Nephron progenitor cell (in vitro differentiated cells): ENCODE measurements around the gene OAF.

Experiments
- DNase-seq: peaks from one replicate; pipeline ENCODE4 v3.0.0; 2021
- H3K27ac Mint-ChIP-seq: 2 replicates; pipeline ENCODE4 v1.8.0; 2021; ENCODE audit warnings: mild to moderate bottlenecking, moderate library complexity, mixed read lengths
- H3K27me3 Mint-ChIP-seq: 2 replicates; pipeline ENCODE4 v1.8.0; 2021; ENCODE audit warnings: mild to moderate bottlenecking, low read depth, mixed read lengths; ENCODE audit not compliant: poor library complexity
- H3K36me3 Mint-ChIP-seq: 2 replicates; pipeline ENCODE4 v1.8.0; 2021; ENCODE audit warnings: low read depth, mixed read lengths
- H3K4me1 Mint-ChIP-seq: 2 replicates; pipeline ENCODE4 v1.8.0; 2021; ENCODE audit warnings: mixed read lengths
- H3K4me3 Mint-ChIP-seq: 2 replicates; pipeline ENCODE4 v1.8.0; 2021; ENCODE audit warnings: mild to moderate bottlenecking, moderate library complexity, mixed read lengths
- H3K9me3 Mint-ChIP-seq: 2 replicates; pipeline ENCODE4 v1.8.0; 2021; ENCODE audit warnings: mild to moderate bottlenecking, moderate library complexity, mixed read lengths
- CTCF ChIP-seq: fragments of 200-600 bp; sonication (generic); IDR thresholded peaks from 2 replicates; pipeline ENCODE4 v1.5.0; 2021; ENCODE audit warnings: antibody characterized with exemption

Gene OAF

GRCh38 chr11:120219232-120219937 is 8.6 kb downstream of the OAF start:
- Mint-ChIP-seq H3K4me3 (no peak overlapping the region), H3K9me3 (no peaks in the 10 kb centered on the region), H3K27ac (no peak overlapping the region), H3K27me3 (peaks cover 50% of the 10 kb centered on the region), H3K36me3 (peaks cover 6% of the 10 kb centered on the region), H3K4me1 (peaks cover 60% of the 10 kb centered on the region)
- TF ChIP-seq CTCF = no peak
- DNase-seq = no peak

GRCh38 chr11:120219938-120220746 is 9.3 kb downstream of the OAF start:
- Mint-ChIP-seq H3K9me3 (no peaks in the 10 kb centered on the region), H3K36me3 (peaks cover 6% of the 10 kb centered on the region), H3K27me3 (peaks cover 51% of the 10 kb centered on the region), H3K4me1 (peaks cover 63% of the 10 kb centered on the region), H3K4me3 (no peak overlapping the region), H3K27ac (peak overlapping the region; percentile 13)
- no peak for DNase-seq
- no peak for TF ChIP-seq CTCF

GRCh38 chr11:120220747-120221037 is 9.9 kb downstream of the OAF start:
- TF ChIP-seq CTCF = no peak
- H3K36me3 Mint-ChIP-seq = peaks cover 3% of the 10 kb centered on the region
- H3K27me3 Mint-ChIP-seq = peaks cover 53% of the 10 kb centered on the region
- H3K9me3 Mint-ChIP-seq = no peaks in the 10 kb centered on the region
- no peak for DNase-seq
- H3K4me3 Mint-ChIP-seq = no peak overlapping the region
- no peak overlapping the region for H3K27ac Mint-ChIP-seq
- H3K4me1 Mint-ChIP-seq = peaks cover 65% of the 10 kb centered on the region

GRCh38 chr11:120221115-120221752 is 10.4 kb downstream of the OAF start:
- Mint-ChIP-seq H3K27me3 (peaks cover 50% of the 10 kb centered on the region), H3K4me1 (peaks cover 64% of the 10 kb centered on the region)
- no peak for DNase-seq

GRCh38 chr11:120222916-120223315 is 12.1 kb downstream of the OAF start:
- TF ChIP-seq CTCF = no peak
- Mint-ChIP-seq H3K9me3 (no peaks in the 10 kb centered on the region), H3K27me3 (peaks cover 50% of the 10 kb centered on the region), H3K4me3 (no peak overlapping the region), H3K4me1 (peaks cover 65% of the 10 kb centered on the region), H3K27ac (no peak overlapping the region), H3K36me3 (no peaks in the 10 kb centered on the region)
- DNase-seq = no peak

More at GRCh38 chr11:120221115-120221752, 10.4 kb downstream of the OAF start:
- Mint-ChIP-seq H3K4me3 (no peak overlapping the region), H3K27ac (no peak overlapping the region), H3K36me3 (no peaks in the 10 kb centered on the region), H3K9me3 (no peaks in the 10 kb centered on the region)
- no peak for TF ChIP-seq CTCF
